ENCODE results near the gene ARHGEF7.
A peak's percentile ranks its signal among the peaks of the same experiment; 100 is the strongest.

Gene ARHGEF7

GRCh38 chr13:111112196-111112595, 2.9 kb upstream of the ARHGEF7 start:
- DNase-seq: no peak

- peak; percentile 69 for DNase-seq
These were observed 599 bp upstream of the ARHGEF7 start for GRCh38 chr13:111114362-111115060.

GRCh38 chr13:111115965-111116521, 933 bp downstream of the ARHGEF7 start:
- DNase-seq: peak; percentile 82

DNA sequence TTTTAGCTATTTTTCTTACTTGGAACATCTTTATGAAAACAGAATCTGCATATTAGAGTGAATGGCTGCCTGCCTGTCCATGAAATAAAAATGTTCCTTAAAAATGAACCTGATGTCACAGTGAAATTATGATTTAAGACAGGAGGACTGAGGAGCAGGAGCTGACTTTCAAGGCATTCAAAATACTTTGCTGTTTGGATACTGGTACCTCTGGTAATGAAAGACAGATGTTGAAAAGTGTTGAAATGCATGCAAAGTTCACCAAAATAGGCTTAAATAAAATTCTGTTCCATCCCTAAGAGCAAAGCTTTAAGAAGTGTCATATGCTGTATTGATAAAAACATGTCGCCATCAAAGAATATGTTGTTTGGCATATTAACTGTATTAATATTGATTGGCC, 1.7 kb downstream of the ARHGEF7 start:
- DNase-seq: no peak

GRCh38 chr13:111117289-111117688, 2.2 kb downstream of the ARHGEF7 start:
- DNase-seq: no peak

DNA sequence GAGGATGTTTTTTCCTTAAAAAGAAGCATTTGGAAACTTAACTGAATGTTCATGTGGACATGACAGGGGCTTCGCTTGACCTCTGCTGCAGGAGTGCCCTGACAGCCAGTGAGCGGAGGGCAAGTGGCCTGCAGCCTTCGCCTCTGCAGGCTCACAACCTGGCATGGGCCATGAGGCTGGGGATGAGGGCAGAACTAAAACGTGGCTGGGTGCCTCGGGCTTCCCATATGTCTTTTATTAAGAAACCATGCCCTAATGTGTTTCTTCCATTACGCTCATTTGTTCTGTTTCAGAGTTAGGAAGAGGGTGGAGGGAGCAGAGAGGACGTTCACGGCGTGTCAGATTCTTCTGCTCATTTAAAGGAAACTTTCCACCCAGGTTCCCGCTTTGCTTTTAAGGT, 2.9 kb downstream of the ARHGEF7 start:
- peak; percentile 62 for DNase-seq

GRCh38 chr13:111118898-111119607, 3.9 kb downstream of the ARHGEF7 start:
- no peak for DNase-seq

DNA sequence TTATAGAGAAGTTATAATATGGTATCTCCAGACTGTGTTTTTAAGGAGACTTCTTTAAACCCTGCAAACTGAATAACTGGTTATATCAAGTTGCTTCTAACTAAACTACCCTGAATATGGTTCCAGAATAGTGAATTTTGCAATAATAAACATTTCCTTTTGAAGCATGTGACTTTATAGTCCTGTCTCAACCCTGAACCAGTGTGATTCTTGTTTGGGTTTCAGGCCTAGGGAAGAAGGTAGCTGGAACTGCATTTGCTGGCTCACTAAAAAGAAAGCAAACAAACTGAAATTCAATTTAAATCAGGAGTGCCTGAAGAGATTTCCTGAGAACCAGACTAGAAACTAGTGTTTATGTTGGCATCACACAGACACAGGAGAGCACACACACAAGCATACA, 4.9 kb downstream of the ARHGEF7 start:
- no peak for DNase-seq

GRCh38 chr13:111120422-111120821, 5.3 kb downstream of the ARHGEF7 start:
- no peak for DNase-seq

DNA sequence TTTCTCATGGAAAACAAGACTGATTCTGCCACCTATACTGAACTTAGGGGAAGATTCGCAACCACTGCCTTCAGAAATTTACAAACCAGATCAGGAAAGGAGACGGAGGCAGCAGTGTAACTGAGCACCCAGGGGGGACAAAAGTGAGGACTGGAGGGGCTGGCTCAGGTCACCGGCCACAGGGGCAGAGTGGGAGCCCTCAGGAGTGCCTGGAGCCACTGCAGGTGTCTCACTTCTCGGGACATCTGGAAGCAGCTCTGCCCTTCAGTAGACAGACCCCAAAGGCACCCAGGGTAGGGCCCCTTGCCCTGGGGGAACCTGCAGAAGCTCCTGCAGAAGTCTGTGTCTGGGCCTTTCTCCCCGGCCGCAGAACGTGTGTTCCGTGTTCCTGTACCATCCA, 5.8 kb downstream of the ARHGEF7 start:
- no peak for DNase-seq

DNA sequence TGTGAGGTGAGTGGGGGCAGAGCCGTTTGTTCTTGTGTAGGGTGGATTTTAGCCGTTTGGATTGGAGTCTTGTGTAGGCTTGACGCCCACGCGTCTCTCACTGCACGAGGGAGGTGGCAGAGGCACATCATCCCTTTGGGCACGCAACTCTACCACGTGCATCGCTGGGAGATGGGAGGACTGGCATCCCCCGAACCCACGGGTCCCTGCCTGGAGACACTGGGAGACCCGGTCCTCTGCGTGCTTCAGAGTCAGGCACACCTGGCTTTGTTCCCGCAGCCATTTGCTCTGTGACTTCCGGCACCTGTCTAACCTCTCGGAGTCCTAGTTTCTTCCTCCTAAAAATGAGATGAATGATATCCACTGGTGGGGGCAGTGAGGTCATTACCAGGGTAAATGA, 6.4 kb downstream of the ARHGEF7 start:
- no peak for DNase-seq

- peak; percentile 87 for DNase-seq
These were observed 6.9 kb downstream of the ARHGEF7 start for GRCh38 chr13:111122056-111122455.

DNA sequence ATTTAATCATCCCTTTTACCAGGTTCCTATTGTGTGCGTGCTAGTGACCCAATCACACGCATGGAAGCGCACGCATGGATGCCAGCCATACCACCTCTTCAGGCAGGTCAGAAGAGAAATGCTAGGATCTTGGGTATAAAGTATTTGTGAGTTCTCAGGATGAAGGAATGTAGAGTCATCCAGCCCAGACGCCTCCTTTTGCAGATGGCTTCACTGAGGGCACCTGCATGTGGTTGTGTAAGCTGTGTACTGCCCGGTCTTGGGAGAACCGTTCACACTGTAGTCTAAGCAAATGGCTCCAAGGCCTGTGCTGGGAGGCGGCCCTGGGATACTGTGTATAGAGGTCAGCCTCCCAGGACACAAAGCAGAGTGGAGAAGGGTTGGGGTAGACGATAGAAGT, 7.5 kb downstream of the ARHGEF7 start:
- no peak for DNase-seq

DNA sequence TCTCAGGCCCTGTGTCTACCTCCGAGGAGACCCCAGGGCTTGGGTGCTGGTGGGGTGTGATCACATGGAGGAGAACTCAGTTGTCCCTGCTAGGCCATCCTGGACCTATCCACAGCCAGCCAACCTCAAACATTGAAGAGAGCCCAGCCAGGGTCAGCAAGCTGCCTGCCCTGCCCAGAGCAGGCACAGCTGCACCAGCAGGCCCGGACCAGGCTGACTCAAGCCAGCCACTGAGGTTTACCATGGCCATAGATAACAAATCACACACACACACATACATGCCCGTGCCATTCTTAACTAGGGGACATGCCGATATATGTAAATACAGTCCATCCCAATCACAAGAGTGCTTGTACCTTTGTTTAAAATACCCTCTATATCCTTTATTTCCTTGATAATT, 8.1 kb downstream of the ARHGEF7 start:
- no peak for DNase-seq

- DNase-seq: no peak
These were observed 8.5 kb downstream of the ARHGEF7 start for GRCh38 chr13:111123649-111124048.

DNA sequence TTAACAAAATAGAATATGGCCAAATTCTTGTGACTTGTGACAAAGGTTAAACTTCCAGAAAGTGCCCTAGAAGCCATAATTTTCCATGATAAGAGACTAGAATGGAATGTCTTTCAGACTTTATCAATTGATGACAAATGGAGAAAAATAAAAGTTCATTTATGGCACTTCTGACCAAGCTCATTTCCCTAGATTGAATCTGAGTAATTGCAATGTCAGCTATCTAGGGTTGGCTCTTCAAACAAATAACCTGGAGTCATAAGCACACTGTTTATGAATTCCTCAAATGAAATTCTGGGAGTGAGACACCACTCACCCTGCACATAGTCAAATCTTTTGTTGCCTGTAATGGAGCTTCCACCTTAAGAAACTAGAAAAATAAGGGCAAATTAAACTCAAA, 11.4 kb downstream of the ARHGEF7 start:
- no peak for DNase-seq

DNA sequence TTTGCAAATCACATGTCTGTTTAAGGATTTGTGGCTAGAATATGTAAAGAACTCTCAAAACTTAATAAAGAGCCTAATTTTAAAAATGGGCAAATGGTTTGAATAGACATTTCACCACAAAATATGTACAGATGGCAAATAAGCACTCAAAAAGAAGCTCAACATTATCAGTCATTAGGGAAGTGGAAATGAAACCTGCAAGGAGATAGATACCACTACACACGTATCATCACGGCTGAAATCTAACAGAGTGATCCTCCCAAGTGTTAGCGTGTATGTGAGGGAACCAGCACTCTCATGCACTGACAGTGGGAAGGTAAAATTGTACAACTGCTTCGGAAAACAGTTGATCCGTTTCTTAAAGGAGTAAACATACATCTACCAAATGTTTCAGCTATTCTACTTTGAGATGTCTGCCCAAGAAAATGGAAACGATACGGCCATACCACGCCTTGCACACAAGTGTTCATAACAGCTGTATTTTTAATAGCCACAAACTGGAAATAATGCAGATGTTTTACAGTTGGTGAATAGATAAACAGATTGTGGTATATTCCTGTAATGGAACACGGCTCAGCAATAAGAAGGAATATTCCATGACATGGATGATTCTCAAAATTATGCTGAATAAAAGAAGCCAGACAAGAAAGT, 14.5 kb downstream of the ARHGEF7 start:
- no peak for DNase-seq

GRCh38 chr13:111130116-111130508, 15.0 kb downstream of the ARHGEF7 start:
- no peak for DNase-seq

- DNase-seq: no peak
These were observed 15.9 kb downstream of the ARHGEF7 start for GRCh38 chr13:111131048-111131447.

- DNase-seq: no peak
These were observed 16.5 kb downstream of the ARHGEF7 start for GRCh38 chr13:111131611-111132010.

- DNase-seq: no peak
These were observed 17.8 kb downstream of the ARHGEF7 start for GRCh38 chr13:111132948-111133347.

DNA sequence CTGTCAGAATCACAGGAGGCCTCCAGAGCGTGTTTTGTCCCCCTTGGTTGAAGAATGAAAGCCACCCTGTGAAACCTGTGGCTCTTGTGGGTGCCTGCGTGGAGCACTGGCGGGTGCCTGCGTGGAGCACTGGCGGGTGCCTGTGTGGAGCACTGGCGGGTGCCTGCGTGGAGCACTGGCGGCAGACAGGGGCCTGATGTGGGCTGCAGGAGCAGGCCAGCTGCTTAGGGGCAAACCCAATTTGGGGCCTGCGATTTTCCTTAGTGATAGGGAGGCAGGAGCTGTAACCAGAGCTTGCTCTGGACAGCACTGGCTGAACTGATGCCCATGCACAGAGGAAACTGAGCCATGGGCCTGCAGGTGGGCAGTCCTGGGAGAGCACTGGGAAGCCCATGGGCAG, 24.3 kb downstream of the ARHGEF7 start:
- DNase-seq: no peak

DNA sequence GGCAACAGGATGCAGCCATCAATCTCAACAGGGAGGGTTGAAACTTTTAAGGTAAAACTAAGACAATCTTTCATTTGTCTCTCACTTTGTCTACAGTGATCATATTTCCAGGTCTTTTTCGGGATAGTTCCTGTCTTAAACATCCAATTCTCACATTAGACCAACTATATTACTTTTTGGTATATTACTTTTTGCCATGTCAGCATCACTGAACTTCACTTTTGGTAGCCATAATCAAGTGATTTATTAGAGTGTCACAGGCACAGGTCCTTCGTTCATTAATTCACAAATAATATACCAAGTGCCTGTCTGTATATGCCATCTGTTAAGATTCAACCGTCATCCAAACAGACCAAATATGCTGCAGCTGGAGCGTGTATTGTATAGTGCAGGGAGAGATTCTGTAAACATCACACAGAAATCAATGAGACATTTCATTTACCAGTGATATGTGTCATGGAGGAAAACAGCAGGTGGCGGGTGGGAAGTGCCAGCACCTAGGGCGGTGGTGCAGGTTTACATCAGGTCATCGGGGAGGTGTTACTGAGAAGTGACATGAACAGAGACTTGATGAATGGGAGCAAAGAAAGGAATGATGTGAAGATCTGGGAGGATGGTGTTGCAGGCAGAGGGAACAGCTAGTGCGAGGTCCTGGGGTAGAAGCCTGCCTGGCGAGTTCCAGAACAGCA, 24.9 kb downstream of the ARHGEF7 start:
- no peak for DNase-seq

All from right hindlimb (tissue), 1 donor.